Esophagus muscularis mucosa (tissue), 4 donors: ENCODE results near the gene SLC6A3. TPM values are rescaled to one million over a fixed set of nuclear protein-coding genes. Genes with fewer than 3 reads are reported as not detected.

Source experiments
- DNase-seq: peaks from one replicate; pipeline ENCODE4 v3.0.0-alpha.2; 2017; ENCODE audit errors: extremely low spot score
- H3K27ac ChIP-seq, 4 donors: fragments of 200-600 bp; sonication (generic); replicated peaks in 1 of 4; 1 replicate in 3 of 4; 2 replicates in 1 of 4; pipeline ENCODE4 v1.5.1; 2016 to 2019; ENCODE audit warnings: mild to moderate bottlenecking in 1 of 4
- H3K27me3 ChIP-seq, 4 donors: fragments of 200-600 bp; sonication (generic); one replicate each; pipeline versions ENCODE4 v1.5.1 to v1.6.0; 2016 to 2019
- H3K36me3 ChIP-seq, 4 donors: fragments of 200-600 bp; sonication (generic); one replicate each; pipeline ENCODE4 v1.5.1; 2016 to 2019
- H3K4me1 ChIP-seq, 4 donors: fragments of 200-600 bp; sonication (generic); one replicate each; pipeline ENCODE4 v1.5.1; 2016 to 2019
- H3K4me3 ChIP-seq, 4 donors: fragments of 200-600 bp; sonication (generic); 1 replicate in 2 of 4; 2 replicates in 2 of 4; pipeline ENCODE4 v1.5.1; 2016 to 2019; ENCODE audit warnings: mild to moderate bottlenecking in 4 of 4, moderate library complexity in 1 of 4
- H3K9me3 ChIP-seq, 4 donors: fragments of 200-600 bp; sonication (generic); 1 replicate in 3 of 4; 2 replicates in 1 of 4; pipeline ENCODE4 v1.5.1; 2016 to 2019
- CTCF ChIP-seq, 3 experiments: fragments of 200-600 bp in 2 of 3; fragments of 450-650 bp in 1 of 3; sonication (generic) in 2 of 3; IDR thresholded peaks; one replicate each; pipeline ENCODE4 v1.5.1; 2017 to 2019; ENCODE audit warnings: antibody characterized with exemption in 3 of 3, mild to moderate bottlenecking in 2 of 3, moderate library complexity in 1 of 3
- EP300 ChIP-seq: sonication (generic); formaldehyde crosslinking; IDR thresholded peaks from one replicate; pipeline ENCODE4 v1.6.1; 2017; ENCODE audit warnings: antibody characterized with exemption
- POLR2A ChIP-seq: fragments of 450-650 bp; IDR thresholded peaks from one replicate; pipeline ENCODE4 v1.6.1; 2017; ENCODE audit warnings: antibody characterized with exemption, moderate library complexity, mild to moderate bottlenecking, low read depth
- POLR2AphosphoS5 ChIP-seq, 2 donors: sonication (generic); formaldehyde crosslinking; IDR thresholded peaks; one replicate each; pipeline ENCODE4 v1.6.1; 2017; ENCODE audit warnings: antibody characterized with exemption in 2 of 2
- WGBS: methylation state at CpG from one replicate; pipeline ENCODE4 v1.1.5; 2018; 5-methylcytosine and 5-hydroxymethylcytosine counted together
- intact Hi-C: fragments of 100-400 bp; cut with DNase I; formaldehyde crosslinking; loops from one replicate; pipeline ENCODE4 v1.15.1; 2023
- total RNA-seq, 4 donors: library from RNA; depleted of rRNA; stranded (reverse); fragments of >200 nt; gene quantifications; one replicate each; pipeline versions ENCODE4 v1.1.0 to v1.2.1, GENCODE V29; 2016

The SLC6A3 gene
- total RNA-seq, 4 donors from 2014 or later: 0.06 TPM; not detected in 3

- Histone ChIP-seq H3K4me1 (no peaks in the 10 kb centered on the region), H3K4me3 (no peak overlapping the region), H3K9me3 (no peaks in the 10 kb centered on the region), H3K36me3 (no peaks in the 10 kb centered on the region), H3K27ac (no peak overlapping the region), H3K27me3 (peaks cover 0 to 56% (median 0%) of the 10 kb centered on the region in 4 donors)
- intact Hi-C loops: no loop called here
- no peak for DNase-seq
- 37% methylated on average over 16 of the region's 27 CpGs for WGBS
- TF ChIP-seq POLR2A: no peak
- TF ChIP-seq POLR2AphosphoS5 (IDR thresholded peaks at IDR 0.05): no peak
- TF ChIP-seq EP300: no peak
- no peak for TF ChIP-seq CTCF (IDR thresholded peaks at IDR 0.05)
Measured at GRCh38 chr5:1414311-1415058, 30.8 kb downstream of the SLC6A3 start.

GRCh38 chr5:1413611-1414241, 31.5 kb downstream of the SLC6A3 start:
- no peaks in the 10 kb centered on the region for H3K4me1 ChIP-seq
- no peaks in the 10 kb centered on the region for H3K36me3 ChIP-seq
- H3K27me3 ChIP-seq: peaks cover 0 to 62% (median 0%) of the 10 kb centered on the region in 4 donors
- DNase-seq: no peak
- intact Hi-C loops: no loop called here
- H3K9me3 ChIP-seq: no peaks in the 10 kb centered on the region
- TF ChIP-seq EP300 (no peak), CTCF (IDR thresholded peaks at IDR 0.05) (no peak), POLR2A (no peak), POLR2AphosphoS5 (IDR thresholded peaks at IDR 0.05) (no peak)
- 64% methylated on average over 8 of the region's 23 CpGs for WGBS
- no peak overlapping the region for H3K4me3 ChIP-seq
- H3K27ac ChIP-seq: no peak overlapping the region

GRCh38 chr5:1413211-1413610, 32.0 kb downstream of the SLC6A3 start:
- 55% methylated on average over 12 of the region's 13 CpGs for WGBS
- H3K9me3 ChIP-seq: no peaks in the 10 kb centered on the region
- intact Hi-C loops: no loop called here
- TF ChIP-seq EP300: no peak
- TF ChIP-seq POLR2A: no peak
- no peak for TF ChIP-seq POLR2AphosphoS5 (IDR thresholded peaks at IDR 0.05)
- TF ChIP-seq CTCF (IDR thresholded peaks at IDR 0.05): no peak
- H3K27ac ChIP-seq: no peak overlapping the region
- no peak for DNase-seq
- H3K4me1 ChIP-seq: no peaks in the 10 kb centered on the region
- H3K4me3 ChIP-seq: no peak overlapping the region
- peaks cover 0 to 67% (median 0%) of the 10 kb centered on the region in 4 donors for H3K27me3 ChIP-seq
- no peaks in the 10 kb centered on the region for H3K36me3 ChIP-seq

GRCh38 chr5:1412621-1413020, 32.6 kb downstream of the SLC6A3 start:
- intact Hi-C loops: no loop called here

More at GRCh38 chr5:1412621-1413020, 32.6 kb downstream of the SLC6A3 start:
- no peak overlapping the region for H3K27ac ChIP-seq
- peaks cover 0 to 72% (median 0%) of the 10 kb centered on the region in 4 donors for H3K27me3 ChIP-seq
- no peaks in the 10 kb centered on the region for H3K9me3 ChIP-seq
- no peak for DNase-seq
- TF ChIP-seq CTCF (IDR thresholded peaks at IDR 0.05) (no peak), POLR2A (no peak)
- no peak overlapping the region for H3K4me3 ChIP-seq
- no peaks in the 10 kb centered on the region for H3K4me1 ChIP-seq
- WGBS: 59% methylated on average over 9 of the region's 10 CpGs
- H3K36me3 ChIP-seq: no peaks in the 10 kb centered on the region
